Adrenal gland (tissue), 19 donors: ENCODE data around the gene ZNF786. TPM values are rescaled to one million over a fixed set of nuclear protein-coding genes. Genes with fewer than 3 reads are reported as not detected.

Experiments
- DNase-seq, 7 donors: peaks; one replicate each; pipeline ENCODE4 v3.0.0-alpha.2; 2019 to 2020
- H3K27ac ChIP-seq, 5 donors: fragments of 200-600 bp; sonication (generic) in 4 of 5; 1 replicate in 3 of 5; 2 replicates in 2 of 5; pipeline versions ENCODE4 v1.5.1 to v1.8.0; 2016 to 2020; ENCODE audit warnings: mild to moderate bottlenecking in 1 of 5
- H3K27me3 ChIP-seq: fragments of 200-600 bp; 2 replicates; pipeline ENCODE4 v1.8.0; 2021
- H3K36me3 ChIP-seq, 2 donors: fragments of 200-600 bp; replicated peaks in 1 of 2; 1 replicate in 1 of 2; 2 replicates in 1 of 2; pipeline versions ENCODE4 v1.5.1 to v1.8.0; 2018 to 2022
- H3K4me1 ChIP-seq, 2 donors: fragments of 200-600 bp; replicated peaks in 1 of 2; 1 replicate in 1 of 2; 2 replicates in 1 of 2; pipeline versions ENCODE4 v1.5.1 to v1.8.0; 2018 to 2021
- H3K4me3 ChIP-seq, 4 donors: fragments of 200-600 bp; sonication (generic) in 3 of 4; one replicate each; pipeline ENCODE4 v1.5.1; 2016 to 2018
- H3K9me3 ChIP-seq, 3 donors: fragments of 200-600 bp; sonication (generic) in 1 of 3; replicated peaks in 1 of 3; 1 replicate in 2 of 3; 2 replicates in 1 of 3; pipeline versions ENCODE4 v1.5.1 to v1.8.0; 2016 to 2021
- POLR2A ChIP-seq, 2 donors: fragments of 450-650 bp; IDR thresholded peaks; one replicate each; pipeline ENCODE4 v1.6.1; 2017; ENCODE audit warnings: antibody characterized with exemption in 2 of 2, mild to moderate bottlenecking in 2 of 2, moderate library complexity in 1 of 2
- WGBS, 4 donors: extraction: QIAGEN DNeasy Blood & Tissue Kit in 2 of 4; methylation state at CpG; one replicate each; pipeline versions ENCODE4 v1.1.5 to v1.1.7; 2013 to 2017; 5-methylcytosine and 5-hydroxymethylcytosine counted together
- intact Hi-C, 2 donors: fragments of 100-400 bp; cut with DNase I; formaldehyde crosslinking; loops; one replicate each; pipeline versions ENCODE4 v1.14.1 to v1.15.0; 2022 to 2023
- long read RNA-seq, 10 donors: library from polyadenylated mRNA in 3 of 10; unstranded in 2 of 10; stranded (forward) in 1 of 10; transcript quantifications; one replicate each; pipeline ENCODE4 v2.0.0 and lab custom pipeline, GENCODE V29; 2021 to 2026
- polyA plus RNA-seq, 3 donors: library from polyadenylated mRNA; stranded (reverse); fragments of 200-250 nt in 2 of 3; fragments of 350-450 nt in 1 of 3; fragmentation: Illumina TruSeq in 1 of 3; extraction: RNeasy Lipid Tissue Mini Kit (QIAGEN cat#74804) in 1 of 3; gene quantifications; one replicate each; pipeline ENCODE4 v1.2.3, GENCODE V29; 2013 to 2014
- total RNA-seq, 9 donors: library from RNA; depleted of rRNA in 4 of 9; stranded (reverse); fragments of >200 nt in 4 of 9; fragments of 120-200 nt in 1 of 9; fragmentation: NEBNext Ultra II Directional in 1 of 9; extraction: Animal tissue kit (Norgen Biotek cat#: 25700) in 1 of 9; gene quantifications; one replicate each; pipeline versions ENCODE4 v1.1.0 to v1.2.4, GENCODE V29; 2013 to 2023
- TF ChIP-seq, protein P1 (sequence below), 6 experiments: fragments of 450-650 bp in 4 of 6; fragments of 200-600 bp in 2 of 6; sonication (generic) in 1 of 6; IDR thresholded peaks; 1 replicate in 5 of 6; 2 replicates in 1 of 6; pipeline versions ENCODE4 v1.5.1 to v1.8.0; 2016 to 2021; ENCODE audit warnings: antibody characterized with exemption in 6 of 6, mild to moderate bottlenecking in 2 of 6, moderate library complexity in 1 of 6
- donor health status: healthy with polysubstance abuse.
- donor health status: Bipolar disorder and iron deficiency.
- donor health status: DM: yes; HTN: yes; CAD: no.
- donor health status: DM: no; HTN: no; CAD: no.
- donor health status: DM: no; HTN: no; CAD: no.
- donor health status: DM: yes; HTN: yes; CAD: no.

The ZNF786 gene, protein sequence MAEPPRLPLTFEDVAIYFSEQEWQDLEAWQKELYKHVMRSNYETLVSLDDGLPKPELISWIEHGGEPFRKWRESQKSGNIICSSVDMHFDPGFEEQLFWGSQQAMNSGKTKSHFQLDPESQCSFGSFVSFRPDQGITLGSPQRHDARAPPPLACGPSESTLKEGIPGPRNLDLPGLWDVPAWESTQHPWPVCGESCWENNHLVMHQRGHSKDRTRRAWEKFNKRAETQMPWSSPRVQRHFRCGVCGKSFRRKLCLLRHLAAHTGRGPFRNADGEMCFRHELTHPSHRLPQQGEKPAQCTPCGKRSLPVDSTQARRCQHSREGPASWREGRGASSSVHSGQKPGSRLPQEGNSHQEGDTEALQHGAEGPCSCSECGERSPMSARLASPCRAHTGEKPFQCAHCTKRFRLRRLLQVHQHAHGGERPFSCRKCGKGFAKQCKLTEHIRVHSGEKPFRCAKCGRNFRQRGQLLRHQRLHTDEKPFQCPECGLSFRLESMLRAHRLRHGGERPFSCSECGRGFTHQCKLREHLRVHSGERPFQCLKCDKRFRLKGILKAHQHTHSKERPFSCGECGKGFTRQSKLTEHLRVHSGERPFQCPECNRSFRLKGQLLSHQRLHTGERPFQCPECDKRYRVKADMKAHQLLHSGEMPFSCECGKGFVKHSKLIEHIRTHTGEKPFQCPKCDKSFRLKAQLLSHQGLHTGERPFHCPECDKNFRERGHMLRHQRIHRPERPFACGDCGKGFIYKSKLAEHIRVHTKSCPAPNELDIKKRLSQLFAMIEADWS
- total RNA-seq, result 10 to 100 TPM in 1 of 9 donors, 1 to 10 TPM in 8; 4.2 to 13.0 (median 5.3) TPM
- polyA plus RNA-seq, result 1 to 10 TPM; 2.6 to 5.1 (median 3.5) TPM
- long read RNA-seq, donor 1, partial matches to known transcripts, result 0 of 2 reads
- long read RNA-seq, donor 1, other reads (novel, unspliced or antisense), result 0 of 2 reads
- long read RNA-seq, donor 2, result 0 reads
- long read RNA-seq, donor 3, result 0 reads
- long read RNA-seq, donor 4, result 0 reads
- long read RNA-seq, donor 5, transcript ZNF786-201 (3 exons, 3,144 nt), result minor isoform, 7 of 18 reads
- long read RNA-seq, donor 5, transcript ZNF786-202 (4 exons, 2,874 nt), result major isoform, 8 of 18 reads
- long read RNA-seq, donor 5, partial matches to known transcripts, result 1 of 18 reads
- long read RNA-seq, donor 5, other reads (novel, unspliced or antisense), result 2 of 18 reads
- long read RNA-seq, donor 6, partial matches to known transcripts, result 1 of 2 reads
- long read RNA-seq, donor 6, other reads (novel, unspliced or antisense), result 1 of 2 reads
- long read RNA-seq, donor 7, result 0 reads
- long read RNA-seq, donor 8, partial matches to known transcripts, result 0 of 3 reads
- long read RNA-seq, donor 8, other reads (novel, unspliced or antisense), result 0 of 3 reads
- long read RNA-seq, donor 9, partial matches to known transcripts, result 0 of 1 reads
- long read RNA-seq, donor 9, other reads (novel, unspliced or antisense), result 0 of 1 reads
- long read RNA-seq, donor 10, result 0 reads

DNA sequence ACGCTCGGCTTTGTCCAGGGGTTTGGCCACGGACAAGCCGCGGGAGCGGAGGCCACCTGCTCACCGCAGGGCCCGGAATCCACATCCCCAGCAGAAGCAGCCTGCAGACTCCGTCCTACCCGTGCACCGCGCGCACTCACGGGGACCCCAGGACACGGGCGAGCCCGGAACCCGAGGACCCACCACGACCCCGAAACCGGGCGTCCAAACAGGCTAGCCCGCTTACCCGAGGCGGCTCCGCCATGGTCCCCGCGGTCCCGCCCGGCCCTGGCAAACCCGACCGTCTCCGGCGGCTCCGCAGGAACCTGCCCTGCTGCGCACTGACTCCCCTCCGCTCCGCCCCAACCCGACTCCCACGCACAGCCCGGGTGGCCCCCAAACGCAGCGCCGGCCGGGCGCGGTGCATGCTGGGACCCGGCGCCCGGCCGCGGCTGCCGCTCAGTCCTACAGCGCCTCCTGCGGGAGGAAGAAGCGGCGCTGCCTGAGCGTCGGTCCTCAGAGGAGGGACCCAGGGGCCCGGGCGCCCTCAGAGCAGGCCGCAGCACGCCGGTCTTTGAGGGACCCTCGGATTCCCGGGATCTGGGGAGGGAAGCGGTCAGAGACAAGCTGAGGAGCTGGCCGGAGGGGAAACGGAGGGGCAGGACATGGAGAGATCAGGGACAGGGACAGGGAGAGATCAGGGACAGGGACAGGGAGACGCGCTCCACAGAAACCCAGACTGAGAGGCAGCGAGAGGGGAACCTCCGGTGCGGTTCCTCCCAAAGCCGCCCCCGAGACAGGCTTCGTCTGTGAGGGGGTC is at the start of gene ZNF786:
Gene ZNF786 (minus strand): TSS at position 322 of the 799 bp plus-strand sequence. CDS start 78 bp downstream, at position 244.
- intact Hi-C loops, result loop anchor here (5.0 to 10.0 kb wide), 3 partner anchors 54 to 86 kb away; partner anchors contain the start of gene ZNF398 (in 1 of the 2)
- Histone ChIP-seq H3K27me3 (no peaks in the 10 kb centered on the region), H3K9me3 (no peaks in the 10 kb centered on the region), H3K4me3 (peak within 1 kb of the TSS; percentile 59 to 98 (median 82)), H3K36me3 (no peaks in the 10 kb centered on the region), H3K27ac (peak within 1 kb of the TSS; percentile 91 to 97 (median 92)), H3K4me1 (peaks cover 4 to 11% of the 10 kb centered on the region in 2 donors)
- 0 to 1% (median 1%) methylated on average over 33 to 77 of the region's 77 CpGs for WGBS, 4 donors
- peak; percentile 83 to 90 (median 86) for DNase-seq
- TF ChIP-seq, protein P1, sequence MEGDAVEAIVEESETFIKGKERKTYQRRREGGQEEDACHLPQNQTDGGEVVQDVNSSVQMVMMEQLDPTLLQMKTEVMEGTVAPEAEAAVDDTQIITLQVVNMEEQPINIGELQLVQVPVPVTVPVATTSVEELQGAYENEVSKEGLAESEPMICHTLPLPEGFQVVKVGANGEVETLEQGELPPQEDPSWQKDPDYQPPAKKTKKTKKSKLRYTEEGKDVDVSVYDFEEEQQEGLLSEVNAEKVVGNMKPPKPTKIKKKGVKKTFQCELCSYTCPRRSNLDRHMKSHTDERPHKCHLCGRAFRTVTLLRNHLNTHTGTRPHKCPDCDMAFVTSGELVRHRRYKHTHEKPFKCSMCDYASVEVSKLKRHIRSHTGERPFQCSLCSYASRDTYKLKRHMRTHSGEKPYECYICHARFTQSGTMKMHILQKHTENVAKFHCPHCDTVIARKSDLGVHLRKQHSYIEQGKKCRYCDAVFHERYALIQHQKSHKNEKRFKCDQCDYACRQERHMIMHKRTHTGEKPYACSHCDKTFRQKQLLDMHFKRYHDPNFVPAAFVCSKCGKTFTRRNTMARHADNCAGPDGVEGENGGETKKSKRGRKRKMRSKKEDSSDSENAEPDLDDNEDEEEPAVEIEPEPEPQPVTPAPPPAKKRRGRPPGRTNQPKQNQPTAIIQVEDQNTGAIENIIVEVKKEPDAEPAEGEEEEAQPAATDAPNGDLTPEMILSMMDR (IDR thresholded peaks at IDR 0.05), result peak; percentile 71 to 96 (median 92)
- peak; percentile 77 to 85 for TF ChIP-seq POLR2A (IDR thresholded peaks at IDR 0.05)

DNA sequence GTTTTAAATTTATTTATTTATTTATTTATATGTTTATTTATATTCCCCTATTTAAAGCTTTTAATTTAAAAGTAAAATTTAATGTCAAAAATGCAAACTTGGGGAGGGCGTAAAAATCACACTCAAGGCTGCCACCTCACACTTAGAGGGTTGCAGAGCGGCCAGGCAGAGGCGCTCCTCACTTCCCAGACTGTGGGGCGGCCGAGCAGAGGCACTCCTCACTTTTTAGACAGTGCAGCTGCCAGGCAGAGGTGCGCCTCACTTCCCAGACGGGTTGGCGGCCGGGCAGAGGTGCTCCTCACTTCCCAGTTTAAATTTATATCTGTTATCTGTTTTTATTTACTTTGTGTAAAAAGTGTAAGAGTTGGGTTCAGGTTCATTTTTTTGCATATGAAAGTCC is 45.6 kb upstream of the ZNF786 start:
- TF ChIP-seq, protein P1 (IDR thresholded peaks at IDR 0.05), result no peak
- TF ChIP-seq POLR2A (IDR thresholded peaks at IDR 0.05), result no peak
- 91 to 99% (median 96%) methylated on average over 9 of the region's 9 CpGs for WGBS, 4 donors
- Histone ChIP-seq H3K4me3 (no peak overlapping the region), H3K27me3 (no peaks in the 10 kb centered on the region), H3K4me1 (no peaks in the 10 kb centered on the region), H3K27ac (no peak overlapping the region), H3K9me3 (no peaks in the 10 kb centered on the region), H3K36me3 (peaks cover 0 to 5% of the 10 kb centered on the region in 2 donors)
- DNase-seq, result no peak
- intact Hi-C loops, result no loop called here

DNA sequence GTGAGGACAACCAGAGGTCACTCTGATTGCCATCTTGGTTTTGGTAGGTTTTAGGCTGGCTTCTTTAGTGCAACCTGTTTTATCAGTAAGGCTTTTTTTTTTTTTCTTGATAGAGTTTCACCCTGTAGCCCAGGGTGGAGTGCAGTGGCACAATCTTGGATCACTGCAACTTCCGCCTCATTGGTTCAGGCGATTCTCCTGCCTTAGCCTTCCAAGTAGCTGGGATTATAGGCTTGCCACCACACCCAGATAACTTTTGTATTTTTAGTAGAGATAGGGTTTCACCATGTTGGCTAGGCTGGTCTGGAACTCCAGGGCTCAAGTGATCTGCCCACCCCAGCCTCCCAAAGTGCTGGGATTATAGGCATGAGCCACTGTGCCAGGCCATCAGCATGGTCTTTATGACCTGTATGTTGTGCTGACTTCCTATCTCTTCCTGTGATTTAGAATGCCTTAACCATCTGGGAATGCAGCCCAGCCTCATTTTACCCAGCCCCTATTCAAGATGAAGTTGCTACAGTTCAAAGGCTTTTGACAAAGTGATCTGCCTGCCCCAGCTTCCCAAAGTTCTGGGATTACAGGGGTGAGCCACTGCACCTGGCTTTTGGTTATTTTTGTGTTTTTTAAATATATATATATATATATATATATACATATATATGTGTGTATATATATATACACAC is 42.7 kb upstream of the ZNF786 start:
- H3K27ac ChIP-seq, result no peak overlapping the region
- TF ChIP-seq, protein P1 (IDR thresholded peaks at IDR 0.05), result no peak
- no peak for TF ChIP-seq POLR2A (IDR thresholded peaks at IDR 0.05)
- H3K27me3 ChIP-seq, result no peaks in the 10 kb centered on the region
- H3K36me3 ChIP-seq, result peaks cover 0 to 9% of the 10 kb centered on the region in 2 donors
- no peaks in the 10 kb centered on the region for H3K9me3 ChIP-seq
- WGBS, 4 donors, result 92 to 100% (median 98%) methylated on average over 2 of the region's 2 CpGs
- no peak for DNase-seq
- intact Hi-C loops, result no loop called here
- H3K4me3 ChIP-seq, result no peak overlapping the region
- H3K4me1 ChIP-seq, result peaks cover 0 to under 1% of the 10 kb centered on the region in 2 donors
